HepG2 (cell line): ENCODE measurements around the gene TMX3. TPM values are rescaled to one million over a fixed set of nuclear protein-coding genes. Genes with fewer than 3 reads are reported as not detected.
A peak's percentile ranks its signal among the peaks of the same experiment; 100 is the strongest.

Source experiments
- EP300 ChIP-seq, 3 experiments: sonication (generic) in 1 of 3; formaldehyde crosslinking in 1 of 3; IDR thresholded peaks; 2 replicates each; pipeline versions ENCODE4 v1.5.1 to v1.6.1; 2011 to 2020; ENCODE audit warnings: low read depth in 2 of 3, low read length in 2 of 3, borderline replicate concordance in 1 of 3, improper control_type of control experiment in 1 of 3, mild to moderate bottlenecking in 1 of 3, missing genetic modification reagents in 1 of 3, moderate library complexity in 1 of 3
- FOSL1 ChIP-seq: sonication (generic); formaldehyde crosslinking; IDR thresholded peaks from 2 replicates; pipeline ENCODE4 v1.9.0; 2021; ENCODE audit warnings: missing genetic modification reagents, borderline replicate concordance
- FOXA3 ChIP-seq: IDR thresholded peaks from 2 replicates; pipeline ENCODE4 v1.6.1; 2016; ENCODE audit warnings: missing genetic modification reagents, missing compliant biosample characterization
- GFI1 ChIP-seq: sonication (generic); formaldehyde crosslinking; IDR thresholded peaks from 2 replicates; pipeline ENCODE4 v1.5.0; 2020; ENCODE audit warnings: missing genetic modification reagents, mild to moderate bottlenecking, borderline replicate concordance
- NCOA5 ChIP-seq: sonication (generic); formaldehyde crosslinking; IDR thresholded peaks from 2 replicates; pipeline ENCODE4 v1.4.0; 2020; ENCODE audit warnings: missing genetic modification reagents
- RXRB ChIP-seq: IDR thresholded peaks from 2 replicates; pipeline ENCODE4 v1.6.1; 2016; ENCODE audit warnings: borderline replicate concordance, missing genetic modification reagents, missing compliant biosample characterization
- SOX13 ChIP-seq, 3 experiments: fragments of 450-650 bp in 1 of 3; sonication (generic) in 1 of 3; formaldehyde crosslinking in 1 of 3; IDR thresholded peaks in 2 of 3; conservative IDR thresholded peaks in 1 of 3; 2 replicates each; pipeline versions ENCODE4 v1.5.0 to v1.6.1; 2016 to 2020; ENCODE audit warnings: antibody characterized with exemption in 1 of 3, mild to moderate bottlenecking in 1 of 3, missing compliant biosample characterization in 1 of 3, missing genetic modification reagents in 1 of 3, moderate library complexity in 1 of 3
- SOX6 ChIP-seq, 2 experiments: fragments of 450-650 bp in 1 of 2; sonication (generic) in 1 of 2; formaldehyde crosslinking in 1 of 2; IDR thresholded peaks; 2 replicates each; pipeline versions ENCODE4 v1.4.0 to v1.6.1; 2017 to 2020; ENCODE audit warnings: antibody characterized with exemption in 1 of 2, mild to moderate bottlenecking in 1 of 2, missing genetic modification reagents in 1 of 2
- U2AF1 ChIP-seq: fragments of 200-400 bp; formaldehyde crosslinking; optimal IDR thresholded peaks from 2 replicates; pipeline ENCODE3; 2017; ENCODE audit warnings: mild to moderate bottlenecking, low read depth, low read length
- ZBTB1 ChIP-seq: sonication (generic); formaldehyde crosslinking; IDR thresholded peaks from 2 replicates; pipeline ENCODE4 v1.4.0; 2020; ENCODE audit warnings: missing genetic modification reagents, borderline replicate concordance
- ZBTB8A ChIP-seq: sonication (generic); formaldehyde crosslinking; IDR thresholded peaks from 2 replicates; pipeline ENCODE4 v1.4.0; 2020; ENCODE audit warnings: mild to moderate bottlenecking, low read depth, missing genetic modification reagents, borderline replicate concordance
- ZNF274 ChIP-seq: sonication (generic); formaldehyde crosslinking; IDR thresholded peaks from 2 replicates; pipeline ENCODE4 v1.5.1; 2020; ENCODE audit warnings: mild to moderate bottlenecking, missing genetic modification reagents
- ZNF3 ChIP-seq: IDR thresholded peaks from 2 replicates; pipeline ENCODE4 v1.7.0; 2017; ENCODE audit warnings: inconsistent platforms
- ZNF317 ChIP-seq: sonication (generic); formaldehyde crosslinking; IDR thresholded peaks from 2 replicates; pipeline ENCODE4 v1.5.0; 2020; ENCODE audit warnings: mild to moderate bottlenecking, missing genetic modification reagents
- ZNF446 ChIP-seq: sonication (generic); formaldehyde crosslinking; IDR thresholded peaks from 2 replicates; pipeline ENCODE4 v1.5.0; 2020; ENCODE audit warnings: mild to moderate bottlenecking, missing genetic modification reagents
- ZNF660 ChIP-seq: sonication (generic); formaldehyde crosslinking; IDR thresholded peaks from 2 replicates; pipeline ENCODE4 v1.5.1; 2020; ENCODE audit warnings: mild to moderate bottlenecking, low read depth, missing genetic modification reagents, borderline replicate concordance
- ZSCAN20 ChIP-seq: sonication (generic); formaldehyde crosslinking; IDR thresholded peaks from 2 replicates; pipeline ENCODE4 v1.4.0; 2020; ENCODE audit warnings: missing genetic modification reagents, mild to moderate bottlenecking, borderline replicate concordance
- polyA plus RNA-seq, 8 experiments: library from polyadenylated mRNA; depleted of rRNA in 3 of 8; stranded (reverse) in 7 of 8; unstranded in 1 of 8; fragments of >200 nt; fragmentation: Illumina TruSeq in 4 of 8; extraction: Trizol in 4 of 8; gene quantifications; 2 replicates each; pipeline versions ENCODE4 v1.2.1 to v1.2.3, GENCODE V29; 2011 to 2016; ENCODE audit warnings: low read depth in 4 of 8, missing spikeins in 1 of 8, mixed read lengths in 1 of 8; ENCODE audit not compliant: insufficient read depth in 1 of 8
- total RNA-seq, 5 experiments: library from RNA; depleted of rRNA; stranded (reverse); fragments of >200 nt; fragmentation: Illumina TruSeq; extraction: Trizol; gene quantifications; 2 replicates each; pipeline ENCODE4 v1.2.3, GENCODE V29; 2016; ENCODE audit warnings: low read depth in 1 of 5
- TF ChIP-seq, protein P1 (sequence below): sonication (generic); formaldehyde crosslinking; IDR thresholded peaks from 2 replicates; pipeline ENCODE4 v1.5.0; 2020; ENCODE audit warnings: mild to moderate bottlenecking, missing genetic modification reagents
- TF ChIP-seq, protein P2 (sequence below): fragments of 450-650 bp; IDR thresholded peaks from 2 replicates; pipeline ENCODE4 v1.6.1; 2016
- TF ChIP-seq, protein P3 (sequence below): sonication (generic); formaldehyde crosslinking; IDR thresholded peaks from 2 replicates; pipeline ENCODE4 v1.4.0; 2020; ENCODE audit warnings: missing genetic modification reagents
- TF ChIP-seq, protein P4 (sequence below): sonication (generic); formaldehyde crosslinking; IDR thresholded peaks from 2 replicates; pipeline ENCODE4 v1.4.0; 2020; ENCODE audit warnings: missing genetic modification reagents

Gene TMX3
- total and polyA plus RNA-seq, 2 of the 13 experiments (the other 11 are each of a cell fraction or from before 2014, with no cell fraction given) = 12.9 to 25.0 TPM

DNA sequence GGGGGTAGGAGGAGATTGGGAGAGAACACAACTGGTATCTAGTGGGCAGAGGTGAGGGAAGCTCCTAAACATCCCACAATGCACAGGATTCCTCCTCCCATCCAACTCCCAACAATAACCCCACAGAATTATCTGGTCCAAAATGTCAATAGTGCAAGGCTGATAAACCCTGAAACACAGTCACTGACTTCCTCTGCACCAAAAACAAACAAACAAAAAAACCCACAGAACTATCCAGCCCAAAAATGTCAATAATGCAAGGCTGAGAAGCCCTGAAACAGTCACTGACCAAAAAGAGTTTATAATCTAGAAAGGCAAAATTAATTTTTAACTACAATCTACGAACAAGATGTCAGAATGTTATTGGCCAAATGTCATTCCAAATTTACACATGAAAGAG lies 9.8 kb downstream of the TMX3 start (continued):
- TF ChIP-seq FOXA3 = peak; percentile 59; the same call in 1 of the 2 replicates
- TF ChIP-seq FOSL1 = no peak
- TF ChIP-seq, protein P1, sequence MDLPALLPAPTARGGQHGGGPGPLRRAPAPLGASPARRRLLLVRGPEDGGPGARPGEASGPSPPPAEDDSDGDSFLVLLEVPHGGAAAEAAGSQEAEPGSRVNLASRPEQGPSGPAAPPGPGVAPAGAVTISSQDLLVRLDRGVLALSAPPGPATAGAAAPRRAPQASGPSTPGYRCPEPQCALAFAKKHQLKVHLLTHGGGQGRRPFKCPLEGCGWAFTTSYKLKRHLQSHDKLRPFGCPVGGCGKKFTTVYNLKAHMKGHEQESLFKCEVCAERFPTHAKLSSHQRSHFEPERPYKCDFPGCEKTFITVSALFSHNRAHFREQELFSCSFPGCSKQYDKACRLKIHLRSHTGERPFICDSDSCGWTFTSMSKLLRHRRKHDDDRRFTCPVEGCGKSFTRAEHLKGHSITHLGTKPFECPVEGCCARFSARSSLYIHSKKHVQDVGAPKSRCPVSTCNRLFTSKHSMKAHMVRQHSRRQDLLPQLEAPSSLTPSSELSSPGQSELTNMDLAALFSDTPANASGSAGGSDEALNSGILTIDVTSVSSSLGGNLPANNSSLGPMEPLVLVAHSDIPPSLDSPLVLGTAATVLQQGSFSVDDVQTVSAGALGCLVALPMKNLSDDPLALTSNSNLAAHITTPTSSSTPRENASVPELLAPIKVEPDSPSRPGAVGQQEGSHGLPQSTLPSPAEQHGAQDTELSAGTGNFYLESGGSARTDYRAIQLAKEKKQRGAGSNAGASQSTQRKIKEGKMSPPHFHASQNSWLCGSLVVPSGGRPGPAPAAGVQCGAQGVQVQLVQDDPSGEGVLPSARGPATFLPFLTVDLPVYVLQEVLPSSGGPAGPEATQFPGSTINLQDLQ (CRISPR knock-in tag) = no peak
- peak; percentile 52; the same call in 1 of the 2 replicates for TF ChIP-seq GFI1 (CRISPR knock-in tag)
- TF ChIP-seq SOX6 (IDR thresholded peaks at IDR 0.05) = no peak
- TF ChIP-seq SOX6 (CRISPR knock-in tag; IDR thresholded peaks at IDR 0.05) = peak; percentile 84
- no peak for TF ChIP-seq ZSCAN20 (CRISPR knock-in tag)
- TF ChIP-seq ZNF317 (CRISPR knock-in tag) = no peak
- no peak for TF ChIP-seq EP300 (IDR thresholded peaks at IDR 0.05; ENCODE audit: low read depth in 2 of 2, low read length in 2 of 2)
- no peak for TF ChIP-seq EP300 (CRISPR knock-in tag; IDR thresholded peaks at IDR 0.05; ENCODE audit: borderline replicate concordance)
- no peak for TF ChIP-seq U2AF1
- no peak for TF ChIP-seq NCOA5
- no peak for TF ChIP-seq SOX13 (IDR thresholded peaks at IDR 0.05)
- TF ChIP-seq SOX13 (CRISPR knock-in tag; conservative IDR thresholded peaks at IDR 0.05 in 1 of 2, IDR thresholded peaks at IDR 0.05 in 1 of 2) = peak in 1 of 2 experiments; percentile 88; a peak in 2 of 4 replicates
- TF ChIP-seq ZNF274 (CRISPR knock-in tag) = no peak
- no peak for TF ChIP-seq ZNF660
- TF ChIP-seq, protein P2, sequence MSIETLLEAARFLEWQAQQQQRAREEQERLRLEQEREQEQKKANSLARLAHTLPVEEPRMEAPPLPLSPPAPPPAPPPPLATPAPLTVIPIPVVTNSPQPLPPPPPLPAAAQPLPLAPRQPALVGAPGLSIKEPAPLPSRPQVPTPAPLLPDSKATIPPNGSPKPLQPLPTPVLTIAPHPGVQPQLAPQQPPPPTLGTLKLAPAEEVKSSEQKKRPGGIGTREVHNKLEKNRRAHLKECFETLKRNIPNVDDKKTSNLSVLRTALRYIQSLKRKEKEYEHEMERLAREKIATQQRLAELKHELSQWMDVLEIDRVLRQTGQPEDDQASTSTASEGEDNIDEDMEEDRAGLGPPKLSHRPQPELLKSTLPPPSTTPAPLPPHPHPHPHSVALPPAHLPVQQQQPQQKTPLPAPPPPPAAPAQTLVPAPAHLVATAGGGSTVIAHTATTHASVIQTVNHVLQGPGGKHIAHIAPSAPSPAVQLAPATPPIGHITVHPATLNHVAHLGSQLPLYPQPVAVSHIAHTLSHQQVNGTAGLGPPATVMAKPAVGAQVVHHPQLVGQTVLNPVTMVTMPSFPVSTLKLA = no peak
- TF ChIP-seq, protein P3, sequence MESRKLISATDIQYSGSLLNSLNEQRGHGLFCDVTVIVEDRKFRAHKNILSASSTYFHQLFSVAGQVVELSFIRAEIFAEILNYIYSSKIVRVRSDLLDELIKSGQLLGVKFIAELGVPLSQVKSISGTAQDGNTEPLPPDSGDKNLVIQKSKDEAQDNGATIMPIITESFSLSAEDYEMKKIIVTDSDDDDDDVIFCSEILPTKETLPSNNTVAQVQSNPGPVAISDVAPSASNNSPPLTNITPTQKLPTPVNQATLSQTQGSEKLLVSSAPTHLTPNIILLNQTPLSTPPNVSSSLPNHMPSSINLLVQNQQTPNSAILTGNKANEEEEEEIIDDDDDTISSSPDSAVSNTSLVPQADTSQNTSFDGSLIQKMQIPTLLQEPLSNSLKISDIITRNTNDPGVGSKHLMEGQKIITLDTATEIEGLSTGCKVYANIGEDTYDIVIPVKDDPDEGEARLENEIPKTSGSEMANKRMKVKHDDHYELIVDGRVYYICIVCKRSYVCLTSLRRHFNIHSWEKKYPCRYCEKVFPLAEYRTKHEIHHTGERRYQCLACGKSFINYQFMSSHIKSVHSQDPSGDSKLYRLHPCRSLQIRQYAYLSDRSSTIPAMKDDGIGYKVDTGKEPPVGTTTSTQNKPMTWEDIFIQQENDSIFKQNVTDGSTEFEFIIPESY (CRISPR knock-in tag) = no peak
- TF ChIP-seq ZNF446 = no peak
- TF ChIP-seq, protein P4, sequence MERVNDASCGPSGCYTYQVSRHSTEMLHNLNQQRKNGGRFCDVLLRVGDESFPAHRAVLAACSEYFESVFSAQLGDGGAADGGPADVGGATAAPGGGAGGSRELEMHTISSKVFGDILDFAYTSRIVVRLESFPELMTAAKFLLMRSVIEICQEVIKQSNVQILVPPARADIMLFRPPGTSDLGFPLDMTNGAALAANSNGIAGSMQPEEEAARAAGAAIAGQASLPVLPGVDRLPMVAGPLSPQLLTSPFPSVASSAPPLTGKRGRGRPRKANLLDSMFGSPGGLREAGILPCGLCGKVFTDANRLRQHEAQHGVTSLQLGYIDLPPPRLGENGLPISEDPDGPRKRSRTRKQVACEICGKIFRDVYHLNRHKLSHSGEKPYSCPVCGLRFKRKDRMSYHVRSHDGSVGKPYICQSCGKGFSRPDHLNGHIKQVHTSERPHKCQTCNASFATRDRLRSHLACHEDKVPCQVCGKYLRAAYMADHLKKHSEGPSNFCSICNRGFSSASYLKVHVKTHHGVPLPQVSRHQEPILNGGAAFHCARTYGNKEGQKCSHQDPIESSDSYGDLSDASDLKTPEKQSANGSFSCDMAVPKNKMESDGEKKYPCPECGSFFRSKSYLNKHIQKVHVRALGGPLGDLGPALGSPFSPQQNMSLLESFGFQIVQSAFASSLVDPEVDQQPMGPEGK (CRISPR knock-in tag) = no peak
- no peak for TF ChIP-seq ZBTB8A (CRISPR knock-in tag)
- TF ChIP-seq RXRB = peak; percentile 23; the same call in 1 of the 2 replicates
- TF ChIP-seq ZBTB1 (CRISPR knock-in tag) = no peak
- no peak for TF ChIP-seq ZNF3 (CRISPR knock-in tag)
